Adipocyte (in vitro differentiated cells): ENCODE measurements around the gene CRIP1.
A peak's percentile ranks its signal among the peaks of the same experiment; 100 is the strongest.

Experiments used
- DNase-seq: peaks from one replicate; pipeline ENCODE4 v3.0.0-alpha.2; 2015; ENCODE audit warnings: low read depth
- H3K27me3 ChIP-seq: replicated peaks from 2 replicates; pipeline ENCODE4 v1.7.0; 2013; ENCODE audit warnings: mild to moderate bottlenecking, low read length, moderate library complexity; ENCODE audit not compliant: control insufficient read depth, insufficient read depth
- H3K36me3 ChIP-seq: 2 replicates; pipeline ENCODE4 v1.7.0; 2013; ENCODE audit warnings: low read length, mild to moderate bottlenecking, moderate library complexity; ENCODE audit not compliant: control insufficient read depth, insufficient read depth, severe bottlenecking
- H3K4me1 ChIP-seq: 2 replicates; pipeline ENCODE4 v1.7.0; 2013; ENCODE audit warnings: mild to moderate bottlenecking, low read length, moderate library complexity; ENCODE audit not compliant: control insufficient read depth, insufficient read depth
- H3K4me3 ChIP-seq: 2 replicates; pipeline ENCODE4 v1.7.0; 2013; ENCODE audit warnings: mild to moderate bottlenecking, low read length, moderate library complexity
- H3K9ac ChIP-seq: 2 replicates; pipeline ENCODE4 v1.7.0; 2013; ENCODE audit warnings: mild to moderate bottlenecking, low read length, moderate library complexity
- H3K9me3 ChIP-seq: 2 replicates; pipeline ENCODE4 v1.7.0; 2013; ENCODE audit warnings: mild to moderate bottlenecking, low read length, moderate library complexity; ENCODE audit not compliant: control insufficient read depth

Gene CRIP1

GRCh38 chr14:105486974-105487448 is 325 bp downstream of the CRIP1 start:
- no peaks in the 10 kb centered on the region for H3K9me3 ChIP-seq
- H3K36me3 ChIP-seq = no peaks in the 10 kb centered on the region
- no peak overlapping the region for H3K4me3 ChIP-seq
- peaks cover 5% of the 10 kb centered on the region for H3K27me3 ChIP-seq
- peaks cover 8% of the 10 kb centered on the region for H3K4me1 ChIP-seq
- no peak for DNase-seq
- no peak overlapping the region for H3K9ac ChIP-seq

GRCh38 chr14:105487449-105487985 is 831 bp downstream of the CRIP1 start:
- no peak overlapping the region for H3K9ac ChIP-seq
- H3K27me3 ChIP-seq = peaks cover 5% of the 10 kb centered on the region
- H3K9me3 ChIP-seq = no peaks in the 10 kb centered on the region
- no peak for DNase-seq
- no peak overlapping the region for H3K4me3 ChIP-seq
- no peaks in the 10 kb centered on the region for H3K36me3 ChIP-seq
- peaks cover 3% of the 10 kb centered on the region for H3K4me1 ChIP-seq

GRCh38 chr14:105487986-105488777 is 1.5 kb downstream of the CRIP1 start:
- no peak overlapping the region for H3K4me3 ChIP-seq
- H3K4me1 ChIP-seq = peaks cover 3% of the 10 kb centered on the region
- DNase-seq = no peak
- H3K27me3 ChIP-seq = peaks cover 5% of the 10 kb centered on the region
- H3K36me3 ChIP-seq = no peaks in the 10 kb centered on the region
- no peaks in the 10 kb centered on the region for H3K9me3 ChIP-seq
- H3K9ac ChIP-seq = no peak overlapping the region

- H3K9me3 ChIP-seq = no peaks in the 10 kb centered on the region
- peaks cover 5% of the 10 kb centered on the region for H3K27me3 ChIP-seq
- H3K4me1 ChIP-seq = peaks cover 3% of the 10 kb centered on the region
- no peak for DNase-seq
- no peak overlapping the region for H3K9ac ChIP-seq
- no peak overlapping the region for H3K4me3 ChIP-seq
- H3K36me3 ChIP-seq = no peaks in the 10 kb centered on the region
Measured at GRCh38 chr14:105488781-105489541, 2.3 kb downstream of the CRIP1 start.

- no peaks in the 10 kb centered on the region for H3K36me3 ChIP-seq
- peak overlapping the region; percentile 81 for H3K9ac ChIP-seq
- peak overlapping the region; percentile 81 for H3K4me3 ChIP-seq
- H3K27me3 ChIP-seq = peaks cover 5% of the 10 kb centered on the region
- peaks cover 3% of the 10 kb centered on the region for H3K4me1 ChIP-seq
- no peaks in the 10 kb centered on the region for H3K9me3 ChIP-seq
- peak; percentile 83 for DNase-seq
Measured at GRCh38 chr14:105489542-105490266, 3.0 kb downstream of the CRIP1 start.

GRCh38 chr14:105490267-105490571 is 3.5 kb downstream of the CRIP1 start:
- Histone ChIP-seq H3K27me3 (peaks cover 5% of the 10 kb centered on the region), H3K9me3 (no peaks in the 10 kb centered on the region), H3K4me1 (peaks cover 3% of the 10 kb centered on the region), H3K9ac (peak overlapping the region; percentile 81), H3K4me3 (peak overlapping the region; percentile 81), H3K36me3 (no peaks in the 10 kb centered on the region)
- DNase-seq = no peak

- Histone ChIP-seq H3K9ac (peak within 1 kb of the TSS; percentile 81), H3K4me3 (peak within 1 kb of the TSS; percentile 84), H3K27me3 (peaks cover 5% of the 10 kb centered on the region), H3K4me1 (peaks cover 3% of the 10 kb centered on the region), H3K9me3 (no peaks in the 10 kb centered on the region), H3K36me3 (no peaks in the 10 kb centered on the region)
- DNase-seq = peak; percentile 100
Measured at GRCh38 chr14:105490572-105491365, 4.1 kb downstream of the CRIP1 start, which contains the start of gene TEDC1. Gene TEDC1 (plus strand): TSS chr14:105491246. CDS start chr14:105491376, 130 bp downstream.

- no peaks in the 10 kb centered on the region for H3K36me3 ChIP-seq
Measured at GRCh38 chr14:105491366-105491973, 4.8 kb downstream of the CRIP1 start.

GRCh38 chr14:105492031-105492970 is 5.6 kb downstream of the CRIP1 start:
- H3K9me3 ChIP-seq = no peaks in the 10 kb centered on the region
- no peaks in the 10 kb centered on the region for H3K36me3 ChIP-seq
- peaks cover 5% of the 10 kb centered on the region for H3K27me3 ChIP-seq
- no peak overlapping the region for H3K4me3 ChIP-seq
- no peak overlapping the region for H3K9ac ChIP-seq
- DNase-seq = no peak
- H3K4me1 ChIP-seq = peaks cover 3% of the 10 kb centered on the region

More at GRCh38 chr14:105491366-105491973, 4.8 kb downstream of the CRIP1 start:
- peak; percentile 77 for DNase-seq
- peaks cover 5% of the 10 kb centered on the region for H3K27me3 ChIP-seq
- H3K9me3 ChIP-seq = no peaks in the 10 kb centered on the region
- peak overlapping the region; percentile 84 for H3K4me3 ChIP-seq
- H3K4me1 ChIP-seq = peaks cover 3% of the 10 kb centered on the region
- peak overlapping the region; percentile 72 for H3K9ac ChIP-seq
